Loucy (cell line): ENCODE results near the gene PAK3.

ENCODE experiments used
- EZH2phosphoT487 ChIP-seq: fragments of 200-600 bp; IDR thresholded peaks from 2 replicates; pipeline ENCODE4 v1.6.1; 2018; ENCODE audit warnings: antibody characterized with exemption, mild to moderate bottlenecking, moderate library complexity, borderline replicate concordance
- TF ChIP-seq, protein P1 (sequence below): fragments of 200-600 bp; sonication (generic); conservative IDR thresholded peaks from 2 replicates; pipeline ENCODE4 v1.5.1; 2014; ENCODE audit warnings: mild to moderate bottlenecking, antibody characterized with exemption, low read length

DNA sequence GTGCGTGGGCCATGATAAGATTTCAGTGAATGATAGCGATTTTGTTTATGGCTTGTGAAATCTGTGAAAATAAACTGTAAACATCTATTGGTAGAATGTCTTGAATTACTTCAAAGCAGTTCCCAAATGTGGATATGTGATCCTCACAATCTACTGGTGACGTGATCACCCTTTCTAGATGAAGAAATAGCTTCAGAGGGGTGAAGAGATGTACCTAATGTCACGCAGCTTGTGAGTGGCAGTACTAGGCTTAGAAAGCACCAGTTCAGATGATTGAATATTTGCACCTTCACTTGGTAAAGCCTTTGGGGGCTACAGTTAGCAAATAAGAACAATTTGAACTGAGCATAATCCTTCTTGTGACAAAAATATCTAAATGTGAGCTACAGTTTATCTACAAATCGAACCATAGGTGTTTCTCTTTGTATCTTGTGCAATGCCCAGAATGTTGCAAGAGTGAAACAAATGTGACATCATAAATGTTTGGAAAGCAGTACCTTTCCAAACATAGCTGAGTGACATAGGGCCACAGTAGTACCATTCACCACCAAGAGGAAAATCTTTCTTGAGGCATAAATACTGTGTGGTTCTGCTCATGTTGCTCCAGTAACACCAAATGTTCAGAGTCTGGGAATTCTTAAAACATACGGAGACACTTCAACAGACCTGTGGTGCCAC lies 14.2 kb downstream of the PAK3 start:
- TF ChIP-seq, protein P1, sequence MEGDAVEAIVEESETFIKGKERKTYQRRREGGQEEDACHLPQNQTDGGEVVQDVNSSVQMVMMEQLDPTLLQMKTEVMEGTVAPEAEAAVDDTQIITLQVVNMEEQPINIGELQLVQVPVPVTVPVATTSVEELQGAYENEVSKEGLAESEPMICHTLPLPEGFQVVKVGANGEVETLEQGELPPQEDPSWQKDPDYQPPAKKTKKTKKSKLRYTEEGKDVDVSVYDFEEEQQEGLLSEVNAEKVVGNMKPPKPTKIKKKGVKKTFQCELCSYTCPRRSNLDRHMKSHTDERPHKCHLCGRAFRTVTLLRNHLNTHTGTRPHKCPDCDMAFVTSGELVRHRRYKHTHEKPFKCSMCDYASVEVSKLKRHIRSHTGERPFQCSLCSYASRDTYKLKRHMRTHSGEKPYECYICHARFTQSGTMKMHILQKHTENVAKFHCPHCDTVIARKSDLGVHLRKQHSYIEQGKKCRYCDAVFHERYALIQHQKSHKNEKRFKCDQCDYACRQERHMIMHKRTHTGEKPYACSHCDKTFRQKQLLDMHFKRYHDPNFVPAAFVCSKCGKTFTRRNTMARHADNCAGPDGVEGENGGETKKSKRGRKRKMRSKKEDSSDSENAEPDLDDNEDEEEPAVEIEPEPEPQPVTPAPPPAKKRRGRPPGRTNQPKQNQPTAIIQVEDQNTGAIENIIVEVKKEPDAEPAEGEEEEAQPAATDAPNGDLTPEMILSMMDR: no peak
- TF ChIP-seq EZH2phosphoT487: no peak
